C4-2B (cell line): Measurements from ENCODE around the gene UBE2U.

ENCODE experiments used
- H3K27ac ChIP-seq: fragments of 450-650 bp; 2 replicates; pipeline ENCODE4 v1.5.1; 2017
- CTCF ChIP-seq: fragments of 450-650 bp; conservative IDR thresholded peaks from 2 replicates; pipeline ENCODE4 v1.5.1; 2017; ENCODE audit warnings: mild to moderate bottlenecking
- ZFX ChIP-seq: fragments of 450-650 bp; IDR thresholded peaks from 2 replicates; pipeline ENCODE4 v1.6.1; 2017

The UBE2U gene

GRCh38 chr1:64268653-64269557 lies 65.5 kb downstream of the UBE2U start:
- no peak overlapping the region for H3K27ac ChIP-seq
- TF ChIP-seq ZFX = no peak
- peak; percentile 84 for TF ChIP-seq CTCF

DNA sequence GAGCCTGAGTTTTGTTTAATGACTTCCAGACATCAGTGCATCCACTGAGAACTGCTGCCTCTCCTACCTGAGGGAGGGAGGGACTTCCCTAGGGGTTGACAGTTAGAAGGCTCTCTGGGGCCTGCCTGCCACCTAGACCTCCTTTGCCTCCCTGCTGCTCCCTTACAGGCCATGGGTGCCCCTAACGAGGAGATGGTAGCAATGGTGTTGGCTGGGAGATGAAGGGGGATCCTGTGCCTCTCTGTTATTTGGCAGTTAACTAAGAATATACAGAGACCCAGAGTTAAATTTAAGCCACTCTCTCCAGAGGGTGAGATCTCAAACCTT lies 66.1 kb downstream of the UBE2U start:
- TF ChIP-seq CTCF (no peak), ZFX (no peak)
- no peak overlapping the region for H3K27ac ChIP-seq

DNA sequence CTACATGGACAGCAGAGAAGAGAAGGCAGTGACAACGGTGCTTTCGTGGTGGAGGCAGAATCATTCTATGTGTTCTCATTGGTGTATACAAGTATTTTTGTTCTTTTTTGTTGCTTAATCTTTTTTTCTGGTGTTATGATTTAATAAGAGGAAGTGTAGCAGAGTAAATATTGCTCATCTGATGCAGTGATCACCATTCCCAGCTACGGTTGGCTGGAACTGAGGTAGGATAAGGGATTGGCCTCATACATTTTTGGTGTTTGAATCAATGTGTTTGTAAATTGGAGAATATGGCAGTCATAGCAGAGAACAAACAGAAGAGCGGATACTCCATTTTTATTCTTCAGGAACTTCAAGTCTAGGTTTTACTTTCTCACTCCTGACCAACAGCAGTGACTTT lies 76.6 kb downstream of the UBE2U start:
- TF ChIP-seq CTCF (no peak), ZFX (no peak)
- H3K27ac ChIP-seq = no peak overlapping the region

DNA sequence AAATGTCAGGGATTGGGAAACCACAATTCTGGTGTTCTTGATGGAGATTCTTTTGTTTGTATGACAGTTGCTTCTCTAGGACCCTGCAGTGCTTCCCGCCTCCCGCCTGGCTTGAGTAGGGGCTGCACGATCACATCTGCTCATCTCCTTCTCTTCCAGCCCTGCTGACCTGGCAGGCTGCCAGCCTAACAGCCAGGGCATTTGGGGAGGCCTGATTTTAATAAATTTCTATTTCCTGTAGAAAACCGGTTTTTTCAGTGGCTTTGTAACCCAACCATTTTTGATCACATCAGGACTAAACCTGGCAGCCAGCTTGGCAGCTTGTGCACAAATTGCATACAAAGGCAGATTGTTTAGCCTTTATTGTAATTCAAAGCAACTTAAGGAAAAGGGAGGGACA lies 78.9 kb downstream of the UBE2U start:
- H3K27ac ChIP-seq = no peak overlapping the region
- TF ChIP-seq ZFX (no peak), CTCF (no peak)

DNA sequence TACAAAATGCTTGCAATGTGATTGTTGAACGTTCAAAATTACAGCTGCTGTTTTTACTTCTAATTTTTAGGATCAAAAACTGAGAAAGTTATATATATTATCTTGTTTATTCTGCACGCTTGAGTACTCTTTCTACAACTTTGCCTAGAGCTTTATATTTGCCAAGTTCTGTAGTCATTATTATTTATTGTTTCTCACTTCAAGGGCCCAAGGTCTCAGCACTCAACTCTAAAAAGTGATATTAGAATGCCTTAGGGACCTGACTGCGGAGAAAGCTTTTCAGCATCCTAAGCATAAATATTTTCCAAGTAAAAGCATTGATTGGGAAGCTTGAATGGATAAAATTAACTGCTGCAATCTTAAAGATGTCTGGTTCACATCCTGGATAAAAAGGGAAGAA lies 83.6 kb downstream of the UBE2U start:
- no peak for TF ChIP-seq CTCF
- no peak for TF ChIP-seq ZFX
- H3K27ac ChIP-seq = no peak overlapping the region

DNA sequence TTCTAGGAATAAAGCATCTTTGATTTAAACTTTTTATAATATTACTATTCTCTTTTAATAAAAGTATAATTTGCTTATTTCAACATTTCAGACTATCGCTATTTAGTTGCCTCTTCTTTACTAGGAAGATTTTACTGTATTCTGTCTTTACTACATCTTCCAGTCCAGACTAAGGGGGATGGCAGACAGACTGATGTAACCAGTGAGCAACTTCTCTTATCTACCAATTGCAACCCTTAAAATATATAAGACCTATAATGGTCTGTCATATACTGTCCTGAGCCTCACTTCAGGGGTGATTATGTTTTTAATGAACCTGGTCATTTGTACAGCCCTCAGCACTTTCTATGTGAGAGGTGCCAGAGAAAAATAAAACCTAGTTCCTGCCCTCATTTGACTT lies 87.0 kb downstream of the UBE2U start:
- H3K27ac ChIP-seq = no peak overlapping the region
- TF ChIP-seq ZFX (no peak), CTCF (no peak)

GRCh38 chr1:64291931-64292330 lies 88.5 kb downstream of the UBE2U start:
- TF ChIP-seq ZFX = no peak
- no peak overlapping the region for H3K27ac ChIP-seq

GRCh38 chr1:64292399-64292798 lies 89.0 kb downstream of the UBE2U start:
- TF ChIP-seq ZFX (no peak), CTCF (no peak)
- no peak overlapping the region for H3K27ac ChIP-seq
